Measurements from ENCODE around the gene GFRA1. TPM values are rescaled to one million over a fixed set of nuclear protein-coding genes. Genes with fewer than 3 reads are reported as not detected.

The GFRA1 gene
- total and polyA plus RNA-seq, 11 donors: 0.76 to 18.6 (median 1.4) TPM

- H3K9me3 ChIP-seq: peaks cover 0 to 27% (median 4%) of the 10 kb centered on the region in 12 donors
- DNase-seq: no peak
- TF ChIP-seq POLR2A (IDR thresholded peaks at IDR 0.05) (no peak), CTCF (IDR thresholded peaks at IDR 0.05) (no peak)
- no peaks in the 10 kb centered on the region for H3K36me3 ChIP-seq
- H3K4me3 ChIP-seq: no peak overlapping the region
- H3K27ac ChIP-seq: no peak overlapping the region
- 17 to 88% (median 60%) methylated on average over 2 to 3 of the region's 3 CpGs for WGBS, 4 donors
- ATAC-seq: no peak
- no peaks in the 10 kb centered on the region for H3K27me3 ChIP-seq
- H3K4me1 ChIP-seq: no peaks in the 10 kb centered on the region
- intact Hi-C loops (cut with DNase I): no loop called here
Measured at GRCh38 chr10:116030576-116030975, 242.4 kb downstream of the GFRA1 start.

GRCh38 chr10:116029826-116030225, 243.2 kb downstream of the GFRA1 start:
- Histone ChIP-seq H3K27ac (no peak overlapping the region), H3K27me3 (no peaks in the 10 kb centered on the region), H3K36me3 (no peaks in the 10 kb centered on the region), H3K4me3 (no peak overlapping the region), H3K4me1 (no peaks in the 10 kb centered on the region), H3K9me3 (peaks cover 0 to 22% (median 4%) of the 10 kb centered on the region in 12 donors)
- intact Hi-C loops (cut with DNase I): no loop called here
- ATAC-seq: no peak
- 75 to 80% (median 76%) methylated on average over 4 of the region's 4 CpGs for WGBS, 4 donors
- no peak for TF ChIP-seq CTCF (IDR thresholded peaks at IDR 0.05)
- no peak for TF ChIP-seq POLR2A (IDR thresholded peaks at IDR 0.05)
- no peak for DNase-seq

GRCh38 chr10:116027355-116027754, 245.7 kb downstream of the GFRA1 start:
- intact Hi-C loops (cut with DNase I): no loop called here
- Histone ChIP-seq H3K27ac (no peak overlapping the region), H3K9me3 (peaks cover 0 to 5% (median 0%) of the 10 kb centered on the region in 12 donors), H3K4me1 (no peaks in the 10 kb centered on the region), H3K36me3 (no peaks in the 10 kb centered on the region), H3K4me3 (no peak overlapping the region), H3K27me3 (no peaks in the 10 kb centered on the region)
- ATAC-seq (no peak), DNase-seq (no peak)
- TF ChIP-seq POLR2A (IDR thresholded peaks at IDR 0.05) (no peak), CTCF (IDR thresholded peaks at IDR 0.05) (no peak)
- 77 to 84% (median 80%) methylated on average over 6 of the region's 6 CpGs for WGBS, 4 donors

- WGBS, 4 donors: 91 to 94% (median 92%) methylated on average over 6 of the region's 6 CpGs
- intact Hi-C loops (cut with DNase I): no loop called here
- ATAC-seq (no peak), DNase-seq (no peak)
- Histone ChIP-seq H3K4me3 (no peak overlapping the region), H3K27ac (no peak overlapping the region), H3K4me1 (no peaks in the 10 kb centered on the region), H3K9me3 (no peaks in the 10 kb centered on the region), H3K27me3 (no peaks in the 10 kb centered on the region), H3K36me3 (no peaks in the 10 kb centered on the region)
- TF ChIP-seq POLR2A (IDR thresholded peaks at IDR 0.05) (no peak), CTCF (IDR thresholded peaks at IDR 0.05) (no peak)
Measured at GRCh38 chr10:116026725-116027124, 246.3 kb downstream of the GFRA1 start.
